GM19351 (cell line): ENCODE data around the gene KIRREL2.

ENCODE experiments used
- ATAC-seq: cut with Tn5 transposase; IDR thresholded peaks from one replicate; pipeline ENCODE4 v1.9.1; 2021; ENCODE audit warnings: mild to moderate bottlenecking, moderate library complexity; ENCODE audit not compliant: unreplicated experiment

The KIRREL2 gene

GRCh38 chr19:35913589-35913988, 56.9 kb downstream of the KIRREL2 start:
- no peak for ATAC-seq

DNA sequence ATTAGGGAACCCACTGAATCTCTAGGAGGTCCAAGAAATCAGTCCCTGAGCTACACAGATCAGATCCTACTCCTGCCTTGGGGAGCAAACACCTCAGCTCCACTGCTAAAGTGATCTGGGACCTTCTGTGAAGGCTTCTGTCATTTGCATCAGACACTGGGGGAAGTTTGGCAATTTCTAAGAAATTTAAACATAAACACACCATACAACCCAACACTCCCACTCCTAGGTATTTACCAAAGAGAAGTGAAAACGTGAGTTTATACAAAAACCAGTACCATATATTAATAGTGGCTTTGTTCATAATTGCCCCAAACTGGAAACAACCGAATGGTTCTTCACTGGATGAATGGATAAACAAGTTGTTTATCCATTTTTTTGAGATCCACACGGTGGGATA, 58.7 kb downstream of the KIRREL2 start:
- ATAC-seq, result no peak
